Measurements from ENCODE around the gene PTTG1IP.

PTTG1IP gene

GRCh38 chr21:44873356-44874239 is at the start of gene PTTG1IP (continued):
- no peak for TF ChIP-seq ZSCAN18 (tag by site-specific recombination; IDR thresholded peaks at IDR 0.05)
- TF ChIP-seq ZNF610 (tag by site-specific recombination; IDR thresholded peaks at IDR 0.05; ENCODE audit: borderline replicate concordance), result peak; percentile 100
- no peak for TF ChIP-seq PRDM4 (tag by site-specific recombination; IDR thresholded peaks at IDR 0.05)
- TF ChIP-seq ZNF488 (tag by site-specific recombination; IDR thresholded peaks at IDR 0.05), result no peak
- TF ChIP-seq ZNF280C (tag by site-specific recombination; IDR thresholded peaks at IDR 0.05), result no peak
- peak; percentile 96 for TF ChIP-seq SP2 (tag by site-specific recombination; IDR thresholded peaks at IDR 0.05)
- no peak for TF ChIP-seq ZNF155 (tag by site-specific recombination; IDR thresholded peaks at IDR 0.05)
- TF ChIP-seq ZNF544 (tag by site-specific recombination; IDR thresholded peaks at IDR 0.05), result no peak
- no peak for TF ChIP-seq ZNF514 (tag by site-specific recombination; IDR thresholded peaks at IDR 0.05)
- TF ChIP-seq ZNF341 (tag by site-specific recombination; IDR thresholded peaks at IDR 0.05; ENCODE audit: low read depth), result peak; percentile 97
- 0 out of 2 replicates have a peak, but pooled peaks have one; percentile 30 for TF ChIP-seq ZBTB17 (tag by site-specific recombination; IDR thresholded peaks at IDR 0.05)
- TF ChIP-seq KLF9 (tag by site-specific recombination; IDR thresholded peaks at IDR 0.05; ENCODE audit: low read depth), result peak; percentile 95
- TF ChIP-seq ZBTB11 (tag by site-specific recombination; conservative IDR thresholded peaks at IDR 0.05; ENCODE audit: low read depth), result peak; percentile 90
- peak; percentile 21; the same call in 1 of the 2 replicates for TF ChIP-seq SP7 (tag by site-specific recombination; IDR thresholded peaks at IDR 0.05)
- peak; percentile 98 for TF ChIP-seq KLF1 (tag by site-specific recombination; IDR thresholded peaks at IDR 0.05)
- 0 out of 2 replicates have a peak, but pooled peaks have one; percentile 41 for TF ChIP-seq ZBTB10 (tag by site-specific recombination; IDR thresholded peaks at IDR 0.05)
- 0 out of 2 replicates have a peak, but pooled peaks have one; percentile 11 for TF ChIP-seq PRDM10 (tag by site-specific recombination; IDR thresholded peaks at IDR 0.05)
- no peak for TF ChIP-seq ZNF449 (tag by site-specific recombination; IDR thresholded peaks at IDR 0.05)

Measured in HEK293 (cell line).